ENCODE data around the gene UBE2F.

Gene UBE2F

DNA sequence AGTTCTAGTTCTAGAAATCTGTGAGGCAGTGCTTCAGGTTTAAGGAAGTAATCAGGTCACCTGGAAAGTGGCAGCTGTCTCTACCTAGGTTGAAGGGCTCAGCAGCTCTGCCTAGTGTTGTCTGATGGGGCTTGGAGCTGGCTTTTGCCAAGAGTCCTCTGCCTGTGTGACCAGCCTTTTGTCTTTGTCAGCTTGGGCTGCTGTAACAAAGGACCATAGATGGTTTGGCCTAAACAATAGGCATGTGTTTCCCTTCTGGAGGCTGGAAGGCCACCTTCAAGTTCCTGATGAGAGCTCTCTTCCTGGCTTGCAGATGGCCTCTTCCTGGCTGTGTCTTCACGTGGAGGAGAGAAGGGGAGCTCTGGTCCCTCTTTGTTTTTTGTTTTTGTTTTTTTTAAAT is 13.3 kb downstream of the UBE2F start:
- TF ChIP-seq ZBTB7A (IDR thresholded peaks at IDR 0.05; ENCODE audit: low read depth) (no peak), TCF12 (IDR thresholded peaks at IDR 0.05; ENCODE audit: low read depth) (no peak), USF1 (IDR thresholded peaks at IDR 0.05) (no peak), YY1 (IDR thresholded peaks at IDR 0.05; ENCODE audit: low read depth) (no peak), TAF1 (IDR thresholded peaks at IDR 0.05; ENCODE audit: low read depth) (no peak), REST (IDR thresholded peaks at IDR 0.05; ENCODE audit: low read depth) (no peak), TEAD4 (IDR thresholded peaks at IDR 0.05) (no peak), FOXM1 (IDR thresholded peaks at IDR 0.05; ENCODE audit: borderline replicate concordance, low read depth) (no peak), CEBPB (IDR thresholded peaks at IDR 0.05) (no peak), EP300 (IDR thresholded peaks at IDR 0.05; ENCODE audit: borderline replicate concordance) (no peak), EGR1 (IDR thresholded peaks at IDR 0.05) (no peak), MAX (IDR thresholded peaks at IDR 0.05) (no peak), NFIC (IDR thresholded peaks at IDR 0.05) (no peak), CREB1 (IDR thresholded peaks at IDR 0.05; ENCODE audit: low read depth) (no peak), RAD21 (IDR thresholded peaks at IDR 0.05; ENCODE audit: low read depth) (no peak)

DNA sequence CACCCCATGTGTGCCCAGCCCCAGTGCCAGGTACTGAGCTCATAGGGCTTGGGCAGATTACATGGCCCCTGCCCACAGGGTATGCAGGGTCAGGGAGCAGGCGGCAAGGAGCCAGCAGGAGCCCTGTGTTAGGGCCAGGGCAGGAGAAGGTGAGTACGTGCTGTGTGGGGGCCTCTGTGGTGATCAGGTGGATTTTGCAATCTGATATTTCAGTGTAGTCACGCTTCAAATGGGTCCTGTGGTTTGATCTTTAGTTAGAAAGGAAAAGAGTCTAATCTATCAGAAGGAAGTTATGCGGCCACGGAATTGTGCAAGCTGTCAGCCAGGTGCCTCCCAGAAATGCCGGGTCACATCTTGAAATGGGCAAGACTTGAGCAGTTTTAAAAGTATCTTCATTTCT is 13.9 kb downstream of the UBE2F start:
- no peak for TF ChIP-seq CEBPB (IDR thresholded peaks at IDR 0.05)
- TF ChIP-seq RAD21 (IDR thresholded peaks at IDR 0.05; ENCODE audit: low read depth): no peak
- no peak for TF ChIP-seq MAX (IDR thresholded peaks at IDR 0.05)
- no peak for TF ChIP-seq TEAD4 (IDR thresholded peaks at IDR 0.05)
- TF ChIP-seq REST (IDR thresholded peaks at IDR 0.05; ENCODE audit: low read depth): no peak
- no peak for TF ChIP-seq EGR1 (IDR thresholded peaks at IDR 0.05)

GRCh38 chr2:237982039-237982725 is 15.4 kb downstream of the UBE2F start:
- TF ChIP-seq EGR1 (IDR thresholded peaks at IDR 0.05) (no peak), TCF12 (IDR thresholded peaks at IDR 0.05; ENCODE audit: low read depth) (no peak), USF1 (IDR thresholded peaks at IDR 0.05) (no peak), CEBPB (IDR thresholded peaks at IDR 0.05) (no peak), FOXM1 (IDR thresholded peaks at IDR 0.05; ENCODE audit: borderline replicate concordance, low read depth) (no peak), ZBTB7A (IDR thresholded peaks at IDR 0.05; ENCODE audit: low read depth) (no peak), TAF1 (IDR thresholded peaks at IDR 0.05; ENCODE audit: low read depth) (no peak), RAD21 (IDR thresholded peaks at IDR 0.05; ENCODE audit: low read depth) (no peak), YY1 (IDR thresholded peaks at IDR 0.05; ENCODE audit: low read depth) (no peak), EP300 (IDR thresholded peaks at IDR 0.05; ENCODE audit: borderline replicate concordance) (no peak), TEAD4 (IDR thresholded peaks at IDR 0.05) (no peak), CREB1 (IDR thresholded peaks at IDR 0.05; ENCODE audit: low read depth) (no peak)

- TF ChIP-seq TCF12 (IDR thresholded peaks at IDR 0.05; ENCODE audit: low read depth) (no peak), CREB1 (IDR thresholded peaks at IDR 0.05; ENCODE audit: low read depth) (no peak), MAX (IDR thresholded peaks at IDR 0.05) (no peak), TEAD4 (IDR thresholded peaks at IDR 0.05) (no peak), EP300 (IDR thresholded peaks at IDR 0.05; ENCODE audit: borderline replicate concordance) (no peak), EGR1 (IDR thresholded peaks at IDR 0.05) (no peak), NFIC (IDR thresholded peaks at IDR 0.05) (no peak), USF1 (IDR thresholded peaks at IDR 0.05) (no peak), RAD21 (IDR thresholded peaks at IDR 0.05; ENCODE audit: low read depth) (no peak), CEBPB (IDR thresholded peaks at IDR 0.05) (no peak), YY1 (IDR thresholded peaks at IDR 0.05; ENCODE audit: low read depth) (no peak), ZBTB7A (IDR thresholded peaks at IDR 0.05; ENCODE audit: low read depth) (no peak), REST (IDR thresholded peaks at IDR 0.05; ENCODE audit: low read depth) (no peak), TAF1 (IDR thresholded peaks at IDR 0.05; ENCODE audit: low read depth) (no peak), FOXM1 (IDR thresholded peaks at IDR 0.05; ENCODE audit: borderline replicate concordance, low read depth) (no peak)
These were observed 17.1 kb downstream of the UBE2F start for GRCh38 chr2:237983922-237984321.

Measured in Ishikawa (cell line).